ENCODE results near the gene PLPP6. TPM values are rescaled to one million over a fixed set of nuclear protein-coding genes. Genes with fewer than 3 reads are reported as not detected.
A peak's percentile ranks its signal among the peaks of the same experiment; 100 is the strongest.

The PLPP6 gene
- total RNA-seq, 1 donor from 2014 or later, result 8.6 TPM

GRCh38 chr9:4661611-4662010, 483 bp upstream of the PLPP6 start:
- no peak for DNase-seq (ENCODE audit: low read depth, low spot score)
- H3K4me1 Mint-ChIP-seq, result peaks cover 43% of the 10 kb centered on the region
- H3K27me3 Mint-ChIP-seq (ENCODE audit: low read depth), result peaks cover 28% of the 10 kb centered on the region
- no peak overlapping the region for H3K27ac Mint-ChIP-seq (ENCODE audit: unreplicated experiment)
- H3K9me3 Mint-ChIP-seq, result no peaks in the 10 kb centered on the region
- TF ChIP-seq CTCF (conservative IDR thresholded peaks at IDR 0.05), result no peak
- H3K36me3 Mint-ChIP-seq (ENCODE audit: low read depth), result no peaks in the 10 kb centered on the region
- peak overlapping the region; percentile 91 for H3K4me3 Mint-ChIP-seq

GRCh38 chr9:4662989-4663792, 1.1 kb downstream of the PLPP6 start:
- Mint-ChIP-seq H3K9me3 (no peaks in the 10 kb centered on the region), H3K4me1 (peaks cover 45% of the 10 kb centered on the region), H3K36me3 (ENCODE audit: low read depth) (no peaks in the 10 kb centered on the region), H3K27ac (ENCODE audit: unreplicated experiment) (no peak overlapping the region), H3K4me3 (peak overlapping the region; percentile 89), H3K27me3 (ENCODE audit: low read depth) (peaks cover 35% of the 10 kb centered on the region)
- DNase-seq (ENCODE audit: low read depth, low spot score), result no peak
- no peak for TF ChIP-seq CTCF (conservative IDR thresholded peaks at IDR 0.05)

GRCh38 chr9:4663956-4664355, 1.9 kb downstream of the PLPP6 start:
- H3K36me3 Mint-ChIP-seq (ENCODE audit: low read depth), result no peaks in the 10 kb centered on the region
- no peaks in the 10 kb centered on the region for H3K9me3 Mint-ChIP-seq
- H3K27ac Mint-ChIP-seq (ENCODE audit: unreplicated experiment), result no peak overlapping the region
- no peak for TF ChIP-seq CTCF (conservative IDR thresholded peaks at IDR 0.05)
- H3K4me3 Mint-ChIP-seq, result peak overlapping the region; percentile 59
- no peak for DNase-seq (ENCODE audit: low read depth, low spot score)
- peaks cover 45% of the 10 kb centered on the region for H3K4me1 Mint-ChIP-seq
- peaks cover 41% of the 10 kb centered on the region for H3K27me3 Mint-ChIP-seq (ENCODE audit: low read depth)

GRCh38 chr9:4665357-4665756, 3.3 kb downstream of the PLPP6 start:
- DNase-seq (ENCODE audit: low read depth, low spot score), result no peak
- no peak for TF ChIP-seq CTCF (conservative IDR thresholded peaks at IDR 0.05)
- no peaks in the 10 kb centered on the region for H3K36me3 Mint-ChIP-seq (ENCODE audit: low read depth)
- H3K4me1 Mint-ChIP-seq, result peaks cover 45% of the 10 kb centered on the region
- peaks cover 36% of the 10 kb centered on the region for H3K27me3 Mint-ChIP-seq (ENCODE audit: low read depth)
- no peaks in the 10 kb centered on the region for H3K9me3 Mint-ChIP-seq
- H3K4me3 Mint-ChIP-seq, result peak overlapping the region; percentile 5
- no peak overlapping the region for H3K27ac Mint-ChIP-seq (ENCODE audit: unreplicated experiment)

- peaks cover 51% of the 10 kb centered on the region for H3K4me1 Mint-ChIP-seq
These were observed 4.1 kb downstream of the PLPP6 start, which contains the start of gene SPATA6L for GRCh38 chr9:4666042-4666699. Gene SPATA6L (minus strand): TSS chr9:4666480. CDS start chr9:4666250, 230 bp downstream.

More at GRCh38 chr9:4666042-4666699, 4.1 kb downstream of the PLPP6 start, which contains the start of gene SPATA6L:
- TF ChIP-seq CTCF (conservative IDR thresholded peaks at IDR 0.05), result no peak
- Mint-ChIP-seq H3K36me3 (ENCODE audit: low read depth) (no peaks in the 10 kb centered on the region), H3K9me3 (no peaks in the 10 kb centered on the region), H3K4me3 (peak within 1 kb of the TSS; percentile 73), H3K27ac (ENCODE audit: unreplicated experiment) (peak within 1 kb of the TSS; percentile 11), H3K27me3 (ENCODE audit: low read depth) (peaks cover 36% of the 10 kb centered on the region)
- peak; percentile 31 for DNase-seq (ENCODE audit: low read depth, low spot score)
